Activated T-cell treated with anti-CD3 and anti-CD28 coated beads, Interleukin-2, amount 50 U/mL, for 1 hour (primary cell): ENCODE measurements around the gene KNSTRN.
A peak's percentile ranks its signal among the peaks of the same experiment; 100 is the strongest.

Experiments used
- DNase-seq: peaks from one replicate; pipeline ENCODE4 v3.0.0-alpha.2; 2020

Gene KNSTRN

DNA sequence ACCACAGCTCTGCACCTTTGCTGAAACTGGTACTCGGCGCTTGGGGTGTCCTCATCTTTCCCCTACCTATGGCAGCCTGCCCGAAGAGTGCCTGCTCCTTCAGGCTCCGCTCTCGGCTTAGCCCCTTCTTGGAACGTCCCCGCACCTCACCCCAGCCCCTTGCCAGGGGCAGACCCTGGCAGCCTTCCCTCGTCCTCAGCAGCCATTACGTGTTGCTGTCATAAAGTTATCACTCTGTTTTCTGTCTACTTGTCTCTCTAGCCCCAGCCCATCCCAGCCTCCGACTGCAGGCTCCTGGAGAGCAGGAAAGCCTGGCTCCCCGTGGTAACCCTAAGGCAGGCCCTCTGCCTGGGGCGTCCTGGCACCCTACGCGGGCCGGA lies 53.2 kb downstream of the KNSTRN start:
- DNase-seq = no peak

DNA sequence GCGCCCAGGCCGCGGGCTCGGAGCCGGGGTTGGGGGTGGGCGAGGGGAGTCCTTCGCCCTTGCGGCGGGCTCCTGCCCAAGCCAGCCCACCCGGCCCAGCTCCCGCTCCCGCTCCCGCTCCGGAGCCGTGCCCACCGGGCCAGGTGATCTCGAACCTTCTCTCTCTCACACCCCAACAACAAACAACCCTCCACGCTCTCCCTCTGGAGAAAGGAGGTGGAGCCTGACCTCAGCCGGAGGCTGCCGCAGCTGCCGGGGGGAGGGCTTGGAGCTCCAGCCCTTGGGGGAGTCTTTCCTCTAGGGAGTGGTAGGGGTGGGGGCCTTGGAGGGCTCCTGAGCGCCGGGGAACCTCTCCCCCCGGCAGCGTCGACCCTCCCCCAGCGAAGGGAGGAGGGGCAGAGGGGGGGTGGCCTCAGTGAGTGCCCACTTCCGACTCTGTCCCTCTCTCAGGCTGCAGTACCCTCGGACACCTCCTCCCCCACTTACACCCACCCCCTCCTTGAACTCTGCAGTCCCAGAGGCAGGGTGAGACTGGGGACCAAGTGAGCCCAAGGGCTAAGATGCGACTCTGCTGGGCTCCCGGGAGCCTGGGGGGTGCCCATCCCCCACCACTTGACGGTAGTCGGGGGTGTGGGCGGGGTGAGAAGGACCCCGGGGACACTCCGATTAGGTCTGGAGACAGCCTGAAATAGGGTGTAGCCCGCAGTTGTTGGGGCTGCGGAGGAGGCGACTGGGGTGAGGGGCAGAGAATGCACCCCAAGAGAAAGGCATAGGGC lies 53.8 kb downstream of the KNSTRN start:
- no peak for DNase-seq

DNA sequence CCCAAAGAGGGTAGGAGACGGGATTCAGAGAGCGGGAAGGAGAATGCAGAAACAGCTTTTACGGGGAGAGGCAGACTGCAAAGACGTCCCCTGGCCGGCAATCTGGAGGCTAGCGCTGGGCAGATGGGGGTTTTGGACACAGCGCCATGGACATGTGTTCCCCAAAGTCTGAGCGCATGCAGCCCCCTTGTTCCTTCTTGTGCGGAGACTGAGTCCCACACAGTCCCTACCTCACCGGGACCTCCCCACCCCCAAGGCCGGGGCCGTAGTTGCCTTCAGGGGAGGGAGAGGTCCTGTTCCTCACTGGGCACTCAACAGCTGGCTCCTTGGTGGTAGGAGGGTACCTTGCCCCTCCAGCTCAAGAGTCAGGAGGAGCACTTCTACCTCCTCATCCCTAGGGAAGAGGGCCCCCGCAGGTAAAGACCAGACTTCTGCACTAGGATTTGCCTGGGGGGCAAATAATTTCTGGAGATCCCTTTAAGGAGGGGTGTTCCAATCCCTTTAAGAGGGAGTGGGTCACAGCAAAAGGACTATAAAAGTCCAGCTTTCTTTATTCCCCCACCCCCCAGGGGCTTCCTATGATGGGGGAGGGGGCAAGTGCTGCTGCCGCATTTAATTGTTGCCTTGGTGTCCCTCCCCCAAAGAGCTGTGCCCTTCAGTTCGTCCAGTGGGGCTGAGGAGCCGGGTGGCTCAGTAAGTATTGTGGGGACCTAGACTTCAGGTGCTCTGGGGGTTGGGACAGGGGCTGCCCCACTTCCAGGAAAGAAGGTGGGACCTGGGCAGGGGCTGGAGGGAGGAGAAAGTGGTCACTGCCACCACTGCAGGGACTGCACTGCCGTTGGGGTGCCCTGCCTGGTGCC lies 54.6 kb downstream of the KNSTRN start:
- DNase-seq = no peak

DNA sequence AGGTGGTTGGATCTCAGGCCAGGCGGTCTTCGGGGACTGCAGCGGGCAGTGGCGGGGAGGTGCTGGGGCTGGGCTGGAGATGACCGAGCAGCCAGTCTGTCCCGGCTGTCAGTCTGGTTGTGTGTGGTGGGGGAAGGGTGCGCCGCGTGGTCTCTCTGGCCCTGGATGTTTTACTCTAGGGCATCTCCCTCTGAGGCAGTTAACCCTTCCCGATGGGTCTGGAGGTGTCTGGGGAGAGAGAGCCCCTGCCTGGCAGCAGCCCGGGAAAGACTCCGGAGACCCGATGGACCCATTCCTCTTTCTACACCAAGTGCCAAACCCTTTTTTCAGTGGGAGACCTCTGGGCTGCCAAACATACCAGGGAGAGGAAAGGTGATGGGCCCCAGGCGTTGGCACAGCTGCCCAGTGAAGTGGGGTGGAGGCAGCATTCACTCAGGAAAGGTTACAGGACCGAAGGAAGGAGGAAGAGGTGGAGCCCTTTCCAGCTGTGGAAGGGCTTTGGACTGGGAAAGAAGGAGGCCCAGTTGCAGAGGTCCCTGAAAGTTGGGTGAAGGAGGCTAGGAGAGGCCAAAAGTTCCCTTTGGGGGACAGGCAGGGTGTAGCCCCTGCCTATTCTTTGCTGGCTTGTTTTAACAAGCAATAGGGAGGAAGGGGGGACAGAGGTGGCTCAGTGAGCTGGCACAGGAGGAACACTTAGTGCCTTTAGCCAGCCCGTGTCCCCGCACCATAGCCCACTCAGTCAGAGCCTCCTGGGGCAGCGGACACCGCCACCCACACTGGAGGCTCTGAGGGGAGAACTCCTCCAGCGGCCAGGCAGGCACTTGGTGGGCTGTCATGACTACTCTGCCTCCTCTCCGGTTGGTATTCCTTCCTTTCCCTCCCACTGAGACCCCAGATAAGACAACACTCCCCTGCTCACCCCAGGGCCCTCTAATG lies 55.5 kb downstream of the KNSTRN start:
- no peak for DNase-seq

DNA sequence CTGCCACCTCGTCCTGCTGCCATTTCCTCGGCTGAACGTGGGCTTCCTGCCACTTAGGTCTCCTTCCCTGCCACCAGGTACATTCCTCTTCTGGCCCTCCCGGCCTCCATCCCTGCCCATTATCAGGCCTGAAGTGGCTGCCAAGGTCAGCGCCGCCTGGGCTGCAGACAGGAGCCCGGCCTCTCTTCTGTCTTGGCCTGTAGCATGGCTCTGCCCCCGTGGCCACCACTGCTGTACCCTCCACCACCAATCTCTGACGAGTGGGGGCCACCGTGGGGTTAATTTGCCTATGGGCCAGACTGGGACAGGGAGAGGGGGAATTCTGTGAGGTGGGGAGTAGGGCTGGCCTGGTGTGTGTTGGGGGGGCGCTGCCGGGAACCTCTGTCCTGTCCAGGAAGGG lies 56.2 kb downstream of the KNSTRN start:
- no peak for DNase-seq

DNA sequence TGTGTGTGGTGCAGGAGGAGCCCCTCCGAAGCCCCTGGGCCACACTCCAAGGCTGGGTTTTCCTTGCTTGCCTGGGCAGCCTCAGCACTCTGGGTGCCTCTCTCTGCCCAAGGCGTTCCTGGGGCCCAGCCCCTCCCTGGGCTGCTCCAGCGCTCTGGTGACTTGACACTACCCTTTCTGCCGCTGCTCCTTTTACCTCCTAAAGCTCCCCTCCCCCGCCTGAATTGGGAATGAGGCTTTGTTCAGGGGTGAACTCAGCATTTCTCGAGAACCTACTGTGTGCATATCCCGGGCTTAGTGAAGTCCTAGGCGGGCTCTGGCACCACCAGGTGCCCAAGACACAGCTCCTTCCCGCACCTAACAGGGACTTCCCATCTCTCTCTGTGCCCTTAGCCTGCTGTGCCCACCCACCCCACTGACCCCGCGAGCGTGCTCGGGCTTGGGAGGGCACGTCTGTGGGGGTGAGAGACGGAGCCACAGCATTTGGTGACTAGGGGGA lies 57.0 kb downstream of the KNSTRN start:
- no peak for DNase-seq

DNA sequence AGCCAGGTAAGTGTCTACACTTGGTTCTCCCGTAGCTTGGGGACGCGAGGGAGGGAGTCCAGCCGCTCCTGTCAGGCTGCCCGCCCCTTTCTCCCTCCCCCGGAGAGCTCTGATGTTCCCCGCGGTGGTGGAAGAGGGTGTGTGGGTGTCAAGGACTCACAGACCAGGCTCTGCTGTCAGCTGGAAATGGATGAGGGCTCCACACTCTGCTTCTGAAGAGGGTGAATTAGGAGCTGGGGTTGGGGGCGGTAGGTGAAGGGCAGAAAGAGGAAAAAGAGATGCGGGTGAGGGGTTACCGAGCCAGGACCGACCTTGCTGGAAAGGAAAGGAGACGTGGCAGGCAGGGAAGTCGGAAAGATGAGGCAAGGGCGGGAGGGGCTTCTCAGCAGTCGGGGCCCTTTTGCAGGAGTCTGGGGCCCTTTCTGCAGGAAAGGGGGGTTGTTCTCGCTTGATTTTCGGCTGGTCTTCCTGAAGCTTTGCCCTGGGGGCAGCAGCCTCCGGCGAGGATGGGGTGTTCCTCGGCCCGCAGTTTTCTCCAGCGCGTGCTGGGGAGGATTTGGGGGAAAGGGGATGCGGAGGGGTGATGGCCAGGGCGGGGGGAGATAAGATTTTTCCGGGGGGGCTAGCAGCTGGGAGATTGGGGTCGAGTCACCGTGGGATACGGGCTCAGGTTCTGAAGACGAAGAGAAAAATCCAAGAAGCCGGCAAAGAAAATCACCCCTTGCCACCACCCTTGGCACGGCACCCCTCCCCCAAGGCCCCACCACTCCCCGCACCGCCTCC lies 57.6 kb downstream of the KNSTRN start:
- peak; percentile 41 for DNase-seq

DNA sequence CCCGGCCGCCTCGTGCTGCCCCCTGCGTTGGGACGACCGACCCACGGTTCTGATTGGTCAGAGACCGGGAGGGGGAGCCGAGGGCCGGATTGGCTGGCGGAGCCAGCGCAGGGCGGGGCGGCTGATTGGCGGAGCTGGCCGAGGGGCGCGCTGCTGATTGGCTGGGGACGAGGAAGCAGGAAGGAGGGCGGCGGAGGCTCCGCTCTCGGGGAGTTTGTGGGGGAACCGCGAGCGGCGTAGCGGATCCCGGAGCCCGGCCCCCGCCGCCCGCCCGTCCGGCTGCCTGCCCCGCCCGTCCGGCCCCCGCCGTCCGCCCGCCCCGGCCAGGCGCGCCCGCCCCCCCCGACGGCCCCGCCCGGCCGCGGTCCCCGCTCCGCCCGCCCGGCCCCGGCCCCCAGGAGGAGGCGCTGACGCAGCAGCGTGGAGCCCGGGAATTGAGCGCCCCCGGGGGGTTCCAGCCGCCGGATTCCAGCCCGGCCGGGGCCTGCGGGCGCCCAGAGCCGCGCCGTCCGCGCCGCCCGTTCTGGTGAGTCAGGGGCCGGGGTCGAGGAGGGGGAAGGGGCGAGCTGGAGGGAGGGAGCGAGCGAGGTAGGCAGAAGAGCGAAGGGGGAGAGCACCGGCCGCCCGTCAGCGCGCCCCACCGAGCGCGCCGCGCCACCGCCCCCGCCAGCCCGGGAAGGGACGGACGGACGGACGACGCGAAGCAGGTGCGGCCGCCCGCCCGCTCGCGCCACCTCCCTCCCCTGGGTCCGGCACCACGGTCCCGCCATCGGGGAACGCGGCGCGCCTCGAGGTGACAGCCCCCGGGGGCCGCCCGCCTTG lies 58.4 kb downstream of the KNSTRN start, which contains the start of gene BAHD1:
TSS of gene BAHD1 (plus strand) at position 211 of the 822 bp plus-strand sequence. CDS start 17,512 bp downstream, outside the sequence.
- peak; percentile 95 for DNase-seq

DNA sequence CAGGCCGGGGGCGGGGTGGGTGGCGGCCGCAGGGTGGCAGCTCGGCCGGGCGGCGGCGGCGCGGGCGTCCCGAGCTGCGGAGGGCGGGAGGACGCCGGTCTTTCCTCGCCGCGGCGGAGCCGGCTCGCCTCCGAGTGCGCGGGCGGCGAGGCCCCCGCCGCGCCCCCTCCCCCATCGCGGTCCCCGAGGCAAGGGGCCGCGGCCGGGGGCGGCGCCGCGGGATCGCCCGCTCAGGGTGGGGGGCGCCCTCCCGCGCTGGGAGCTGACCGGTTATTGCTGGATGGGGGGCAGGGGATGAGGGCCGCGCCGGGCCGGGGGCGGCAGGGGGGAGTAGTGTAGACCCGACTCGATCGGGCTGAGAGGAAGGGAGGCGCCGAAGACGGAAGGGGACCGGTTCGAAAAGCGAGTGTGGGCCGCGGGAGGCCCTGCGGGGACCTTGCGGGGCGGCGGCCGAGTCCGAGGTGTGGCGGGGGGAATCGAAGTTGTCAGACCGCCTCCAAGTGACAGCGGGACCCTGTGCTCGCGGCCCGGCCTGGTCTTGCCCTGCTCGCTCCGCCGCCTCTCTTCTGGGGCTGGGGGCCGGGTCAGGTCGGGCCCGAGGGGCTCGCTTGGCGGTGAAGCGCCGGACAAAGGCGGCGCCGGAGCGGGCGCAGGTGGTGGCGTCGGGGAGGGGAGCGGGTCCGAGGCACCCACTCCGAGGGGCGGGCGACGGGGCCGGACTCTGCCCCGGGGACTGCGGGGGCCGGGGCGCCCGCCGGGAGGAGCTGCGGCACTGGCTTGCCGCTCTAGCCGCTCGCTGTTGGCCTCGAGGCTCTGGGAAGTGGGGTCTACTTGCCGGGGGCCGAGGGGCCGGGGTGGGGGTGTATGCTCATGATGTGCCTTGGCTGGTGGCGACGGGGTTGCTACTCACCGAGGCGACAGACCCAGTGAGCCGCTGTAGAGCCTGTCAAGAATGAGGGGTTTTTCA lies 59.3 kb downstream of the KNSTRN start:
- peak; percentile 42 for DNase-seq

DNA sequence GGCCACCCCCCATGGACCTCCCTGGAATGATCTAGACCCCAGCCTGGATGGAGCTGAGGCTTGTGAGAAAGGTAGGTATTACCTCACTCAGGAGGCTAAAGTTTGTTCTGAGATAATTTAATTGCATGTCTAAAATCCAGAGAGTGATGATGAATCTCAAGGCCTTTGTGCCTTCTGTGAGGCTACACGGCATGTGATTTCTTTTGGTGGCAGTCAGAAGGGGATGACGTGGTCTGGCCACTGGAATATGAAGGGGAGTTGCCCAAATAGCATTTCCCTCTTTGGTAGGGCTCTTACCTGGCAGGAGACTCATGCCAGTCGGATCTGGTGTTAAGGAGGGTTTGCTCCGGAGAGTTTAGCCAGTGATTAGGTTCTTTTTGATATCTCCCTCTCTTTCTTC lies 60.7 kb downstream of the KNSTRN start:
- DNase-seq = no peak

DNA sequence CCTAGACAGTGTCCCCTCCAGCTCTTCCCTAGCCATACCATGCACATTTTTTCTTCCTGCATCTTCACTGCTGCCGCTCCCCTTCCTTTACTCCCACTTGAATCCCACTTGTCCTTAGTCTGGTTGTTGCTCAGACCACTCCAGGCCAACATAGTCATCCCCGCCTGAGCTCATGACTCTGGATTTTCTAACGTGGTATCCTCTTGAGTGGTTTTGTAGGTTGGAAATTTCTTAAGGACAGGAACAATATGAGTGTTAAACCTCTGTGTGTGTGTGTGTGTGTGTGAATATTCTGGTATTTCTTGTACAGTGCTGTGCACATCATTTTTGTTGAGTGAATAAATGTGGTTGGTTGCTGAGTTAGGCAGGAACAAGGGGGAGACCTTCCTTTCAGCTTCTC lies 61.3 kb downstream of the KNSTRN start:
- no peak for DNase-seq
